Dendritic cell treated with granulocyte-macrophage colony-stimulating factor and Interleukin-4, amounts not matched to agents 40 ng/mL and 50 ng/mL, for 4 days (primary cell): ENCODE data around the gene ARHGEF3.

Experiments
- H3K27ac Mint-ChIP-seq: one replicate; pipeline ENCODE4 v1.8.0; 2022; ENCODE audit warnings: mild to moderate bottlenecking, mixed read lengths
- H3K27me3 Mint-ChIP-seq: one replicate; pipeline ENCODE4 v1.8.0; 2022; ENCODE audit warnings: mild to moderate bottlenecking, mixed read lengths
- H3K36me3 Mint-ChIP-seq: one replicate; pipeline ENCODE4 v1.8.0; 2022; ENCODE audit warnings: low read depth, mixed read lengths
- H3K4me1 Mint-ChIP-seq: one replicate; pipeline ENCODE4 v1.8.0; 2022; ENCODE audit warnings: low read depth, mixed read lengths
- H3K4me3 Mint-ChIP-seq: one replicate; pipeline ENCODE4 v1.8.0; 2022; ENCODE audit warnings: mild to moderate bottlenecking, moderate library complexity, mixed read lengths
- H3K9me3 Mint-ChIP-seq: one replicate; pipeline ENCODE4 v1.8.0; 2022; ENCODE audit warnings: mixed read lengths
- intact Hi-C: fragments of 100-400 bp; cut with micrococcal nuclease; formaldehyde crosslinking; loops from one replicate; pipeline ENCODE4 v1.15.0; 2022

Gene ARHGEF3

GRCh38 chr3:56830884-56831283 lies 29.1 kb upstream of the ARHGEF3 start:
- Mint-ChIP-seq H3K4me1 (peaks cover 19% of the 10 kb centered on the region), H3K27me3 (peaks cover 50% of the 10 kb centered on the region), H3K27ac (no peak overlapping the region), H3K36me3 (no peaks in the 10 kb centered on the region), H3K4me3 (no peak overlapping the region), H3K9me3 (no peaks in the 10 kb centered on the region)
- intact Hi-C loops = no loop called here

GRCh38 chr3:56829533-56829932 lies 27.8 kb upstream of the ARHGEF3 start:
- H3K4me3 Mint-ChIP-seq = no peak overlapping the region
- peaks cover 52% of the 10 kb centered on the region for H3K27me3 Mint-ChIP-seq
- H3K4me1 Mint-ChIP-seq = peaks cover 22% of the 10 kb centered on the region
- no peaks in the 10 kb centered on the region for H3K36me3 Mint-ChIP-seq
- no peak overlapping the region for H3K27ac Mint-ChIP-seq
- H3K9me3 Mint-ChIP-seq = no peaks in the 10 kb centered on the region
- intact Hi-C loops = no loop called here

- H3K4me1 Mint-ChIP-seq = peaks cover 16% of the 10 kb centered on the region
- H3K27ac Mint-ChIP-seq = no peak overlapping the region
- no peak overlapping the region for H3K4me3 Mint-ChIP-seq
- intact Hi-C loops = no loop called here
- H3K36me3 Mint-ChIP-seq = no peaks in the 10 kb centered on the region
- peaks cover 61% of the 10 kb centered on the region for H3K27me3 Mint-ChIP-seq
- no peaks in the 10 kb centered on the region for H3K9me3 Mint-ChIP-seq
These were observed 25.3 kb upstream of the ARHGEF3 start for GRCh38 chr3:56826831-56827722.

- Mint-ChIP-seq H3K4me3 (no peak overlapping the region), H3K4me1 (peaks cover 16% of the 10 kb centered on the region), H3K9me3 (no peaks in the 10 kb centered on the region), H3K27me3 (peaks cover 50% of the 10 kb centered on the region), H3K27ac (no peak overlapping the region), H3K36me3 (no peaks in the 10 kb centered on the region)
- intact Hi-C loops = no loop called here
These were observed 24.1 kb upstream of the ARHGEF3 start for GRCh38 chr3:56825567-56826438.

GRCh38 chr3:56823984-56824703 lies 22.4 kb upstream of the ARHGEF3 start:
- Mint-ChIP-seq H3K9me3 (no peaks in the 10 kb centered on the region), H3K4me3 (no peak overlapping the region), H3K27me3 (peaks cover 38% of the 10 kb centered on the region), H3K27ac (no peak overlapping the region), H3K4me1 (peaks cover 16% of the 10 kb centered on the region), H3K36me3 (no peaks in the 10 kb centered on the region)
- intact Hi-C loops = no loop called here

GRCh38 chr3:56823421-56823926 lies 21.7 kb upstream of the ARHGEF3 start:
- Mint-ChIP-seq H3K4me3 (no peak overlapping the region), H3K36me3 (no peaks in the 10 kb centered on the region), H3K27ac (no peak overlapping the region), H3K4me1 (peaks cover 16% of the 10 kb centered on the region), H3K27me3 (peaks cover 39% of the 10 kb centered on the region), H3K9me3 (no peaks in the 10 kb centered on the region)
- intact Hi-C loops = no loop called here

- intact Hi-C loops = no loop called here
- H3K4me1 Mint-ChIP-seq = peaks cover 16% of the 10 kb centered on the region
These were observed 20.8 kb upstream of the ARHGEF3 start for GRCh38 chr3:56822501-56822900.

GRCh38 chr3:56819016-56819809 lies 17.5 kb upstream of the ARHGEF3 start:
- Mint-ChIP-seq H3K36me3 (no peaks in the 10 kb centered on the region), H3K9me3 (no peaks in the 10 kb centered on the region), H3K27me3 (peaks cover 36% of the 10 kb centered on the region), H3K4me3 (no peak overlapping the region), H3K27ac (no peak overlapping the region), H3K4me1 (peaks cover 9% of the 10 kb centered on the region)
- intact Hi-C loops = no loop called here

More at GRCh38 chr3:56822501-56822900, 20.8 kb upstream of the ARHGEF3 start:
- H3K27ac Mint-ChIP-seq = no peak overlapping the region
- H3K36me3 Mint-ChIP-seq = no peaks in the 10 kb centered on the region
- H3K27me3 Mint-ChIP-seq = peaks cover 38% of the 10 kb centered on the region
- H3K9me3 Mint-ChIP-seq = no peaks in the 10 kb centered on the region
- no peak overlapping the region for H3K4me3 Mint-ChIP-seq

GRCh38 chr3:56818156-56818985 lies 16.6 kb upstream of the ARHGEF3 start:
- Mint-ChIP-seq H3K27ac (no peak overlapping the region), H3K9me3 (no peaks in the 10 kb centered on the region), H3K36me3 (no peaks in the 10 kb centered on the region), H3K4me1 (peaks cover under 1% of the 10 kb centered on the region), H3K27me3 (peaks cover 28% of the 10 kb centered on the region), H3K4me3 (no peak overlapping the region)
- intact Hi-C loops = no loop called here

- intact Hi-C loops = no loop called here
- Mint-ChIP-seq H3K4me1 (no peaks in the 10 kb centered on the region), H3K27ac (no peak overlapping the region)
These were observed 15.9 kb upstream of the ARHGEF3 start for GRCh38 chr3:56817646-56818045.

GRCh38 chr3:56816061-56816460 lies 14.3 kb upstream of the ARHGEF3 start:
- intact Hi-C loops = no loop called here
- H3K4me3 Mint-ChIP-seq = no peak overlapping the region
- no peak overlapping the region for H3K27ac Mint-ChIP-seq
- no peaks in the 10 kb centered on the region for H3K36me3 Mint-ChIP-seq
- H3K4me1 Mint-ChIP-seq = no peaks in the 10 kb centered on the region
- H3K9me3 Mint-ChIP-seq = no peaks in the 10 kb centered on the region
- peaks cover 25% of the 10 kb centered on the region for H3K27me3 Mint-ChIP-seq

More at GRCh38 chr3:56817646-56818045, 15.9 kb upstream of the ARHGEF3 start:
- no peaks in the 10 kb centered on the region for H3K36me3 Mint-ChIP-seq
- H3K9me3 Mint-ChIP-seq = no peaks in the 10 kb centered on the region
- H3K27me3 Mint-ChIP-seq = peaks cover 28% of the 10 kb centered on the region
- no peak overlapping the region for H3K4me3 Mint-ChIP-seq

GRCh38 chr3:56815589-56815988 lies 13.8 kb upstream of the ARHGEF3 start:
- Mint-ChIP-seq H3K36me3 (no peaks in the 10 kb centered on the region), H3K27me3 (peaks cover 25% of the 10 kb centered on the region), H3K4me3 (no peak overlapping the region), H3K27ac (no peak overlapping the region), H3K4me1 (no peaks in the 10 kb centered on the region), H3K9me3 (no peaks in the 10 kb centered on the region)
- intact Hi-C loops = no loop called here
